ENCODE measurements around the gene MYOM1.

DNA sequence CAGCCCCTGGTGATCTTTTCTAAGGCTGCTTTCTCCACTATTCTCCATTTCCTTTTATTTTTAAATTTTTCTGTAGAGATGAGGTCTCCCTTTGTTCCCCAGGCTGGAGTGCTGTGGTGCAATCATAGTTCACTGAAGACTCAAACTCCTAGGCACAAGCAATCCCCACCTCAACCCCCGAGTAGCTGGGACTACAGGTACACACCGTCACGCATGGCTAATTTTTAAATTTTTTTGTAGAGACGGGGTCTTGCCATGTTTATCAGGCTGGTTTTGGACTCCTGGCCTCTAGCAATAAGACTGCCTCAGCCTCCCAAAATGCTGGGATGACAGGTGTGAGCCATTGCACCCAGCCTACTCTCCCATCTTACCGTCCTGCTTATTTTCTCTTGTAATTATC, 184.1 kb downstream of the MYOM1 start:
- TF ChIP-seq GATA2 (IDR thresholded peaks at IDR 0.05; ENCODE audit: low read depth, low read length) = no peak
- TF ChIP-seq GATA3 (IDR thresholded peaks at IDR 0.05; ENCODE audit: low read depth, low read length) = no peak

Measured in SH-SY5Y (cell line).